ENCODE results near the gene DRICH1.
"Not testable (repeated sequence)": the region's sequence is repeated elsewhere in the genome, so short reads cannot be mapped to it uniquely, and the experiment has no call there.

Gene DRICH1

DNA sequence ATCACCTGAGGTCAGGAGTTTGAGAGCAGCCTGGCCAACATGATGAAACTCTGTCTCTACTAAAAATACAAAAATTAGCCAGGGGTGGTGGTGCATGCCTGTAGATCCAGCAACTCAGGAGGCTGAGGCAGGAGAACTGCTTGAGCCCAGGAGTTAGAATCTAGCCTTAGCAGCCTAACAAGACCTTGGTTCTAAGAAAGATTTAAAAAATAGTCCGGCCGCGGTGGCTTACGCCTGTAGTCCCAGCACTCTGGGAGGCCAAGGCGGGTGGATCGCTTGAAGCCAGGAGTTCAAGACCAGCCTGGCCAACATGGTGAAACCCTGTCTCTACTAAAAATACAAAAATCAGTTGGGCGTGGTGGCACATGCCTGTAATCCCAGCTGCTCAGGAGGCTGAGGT lies 14.4 kb upstream of the DRICH1 start:
- DNase-seq, result not testable (repeated sequence)

DNA sequence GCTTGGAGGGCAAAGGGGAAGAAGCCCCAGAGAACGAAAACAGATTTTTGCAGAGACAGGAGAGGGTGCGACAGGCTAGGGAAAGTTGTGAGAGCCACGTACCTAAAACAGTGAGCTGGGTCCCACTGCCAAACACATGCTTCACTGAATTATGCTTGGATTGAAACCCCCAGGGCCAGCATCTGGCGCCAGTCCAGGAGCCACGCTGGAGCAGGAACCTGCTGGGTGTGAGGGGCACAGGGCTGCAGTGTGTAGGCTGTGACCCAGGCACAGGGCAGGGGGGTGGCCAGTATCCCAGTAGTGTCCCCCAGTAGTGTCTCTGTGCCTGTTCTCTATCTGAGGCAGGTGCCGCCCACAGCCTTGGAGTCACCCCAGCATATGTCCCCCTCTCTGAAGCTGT lies 8.1 kb upstream of the DRICH1 start:
- not testable (repeated sequence) for DNase-seq

DNA sequence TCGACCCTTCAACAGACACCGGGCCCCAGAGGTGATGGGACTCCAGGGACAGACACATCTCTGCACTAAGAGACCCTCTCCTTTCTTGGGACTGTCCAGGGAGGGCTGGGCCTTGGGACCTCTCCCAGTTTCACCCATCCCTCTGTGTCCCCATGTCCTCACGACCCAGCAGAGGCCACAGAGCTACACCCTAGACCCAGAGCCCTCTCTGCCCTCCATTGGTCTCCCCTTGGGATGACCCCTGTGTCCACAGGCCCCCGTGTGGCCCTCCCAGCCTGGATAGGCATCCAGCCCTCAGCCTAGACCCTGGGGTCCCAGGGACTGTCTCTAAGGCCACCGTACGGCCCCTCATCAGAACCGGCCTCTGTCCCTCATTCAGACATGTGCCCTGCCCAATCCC lies 7.5 kb upstream of the DRICH1 start:
- no peak for DNase-seq

DNA sequence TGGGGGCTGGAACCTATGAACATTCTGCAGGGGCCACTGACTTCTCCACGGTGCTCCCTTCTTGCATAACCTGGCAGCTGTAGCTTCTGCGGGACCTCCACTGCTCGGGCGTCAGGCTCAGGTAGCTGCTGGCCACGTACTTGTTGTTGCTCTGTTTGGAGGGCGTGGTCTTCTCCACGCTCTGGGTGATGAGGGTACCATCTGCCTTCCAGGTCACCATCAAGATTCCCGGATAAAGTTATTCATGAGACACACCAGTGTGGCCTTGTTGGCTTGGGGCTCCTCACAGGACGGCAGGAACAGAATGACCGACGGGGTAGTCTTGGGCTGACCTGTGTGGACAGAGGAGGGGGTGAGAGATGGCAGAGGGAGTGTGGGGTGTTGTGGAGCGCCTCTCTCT lies 6.5 kb upstream of the DRICH1 start:
- DNase-seq, result no peak

DNA sequence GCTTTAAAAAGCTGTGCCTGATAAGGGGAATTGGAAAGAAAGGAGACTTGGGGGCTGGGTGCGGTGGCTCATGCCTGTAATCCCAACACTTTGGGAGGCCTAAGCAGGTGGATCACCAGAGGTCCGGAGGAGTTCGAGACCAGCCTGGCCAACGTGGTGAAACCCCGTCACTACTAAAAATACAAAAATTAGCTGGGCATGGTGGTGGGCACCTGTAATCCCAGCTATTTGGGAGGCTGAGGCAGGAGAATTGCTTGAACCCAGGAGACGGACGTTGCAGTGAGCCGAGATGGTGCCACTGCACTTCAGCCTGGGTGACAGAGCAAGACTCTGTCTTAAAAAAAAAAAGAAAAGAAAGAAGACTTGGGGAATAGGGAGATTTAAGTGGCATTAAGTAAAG lies 3.2 kb upstream of the DRICH1 start:
- DNase-seq, result not testable (repeated sequence)

DNA sequence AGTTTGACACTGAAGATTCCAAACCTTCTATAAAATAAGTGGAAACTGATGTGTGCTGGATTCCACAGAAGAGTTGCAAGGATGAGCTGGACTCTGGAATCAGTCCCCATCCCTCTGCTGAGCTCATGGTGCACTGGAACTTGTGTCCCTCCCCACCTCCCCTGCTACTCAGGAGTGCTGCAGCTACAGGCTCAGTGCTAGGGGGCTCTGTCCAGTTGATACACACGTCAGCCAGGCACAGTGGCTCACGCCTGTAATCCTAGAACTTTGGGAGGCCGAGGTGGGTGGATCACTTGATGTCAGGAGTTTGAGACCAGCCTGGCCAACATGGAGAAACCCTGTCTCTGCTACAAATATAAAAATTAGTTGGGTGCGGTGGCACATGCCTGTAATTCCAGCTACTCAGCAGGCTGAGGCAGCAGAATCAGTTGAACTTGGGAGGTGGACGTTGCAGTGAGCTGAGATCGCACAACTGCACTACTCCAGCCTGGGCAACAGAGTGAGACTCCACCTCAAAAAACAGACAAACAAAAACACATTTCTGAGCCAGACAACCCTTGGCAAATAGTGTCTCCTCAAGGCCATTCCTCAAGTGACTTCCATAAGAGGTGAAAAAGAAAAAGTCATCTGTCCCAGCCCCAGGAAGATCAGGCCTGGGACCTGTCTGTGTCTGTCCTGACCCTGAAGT lies 3.9 kb downstream of the DRICH1 start:
- not testable (repeated sequence) for DNase-seq

DNA sequence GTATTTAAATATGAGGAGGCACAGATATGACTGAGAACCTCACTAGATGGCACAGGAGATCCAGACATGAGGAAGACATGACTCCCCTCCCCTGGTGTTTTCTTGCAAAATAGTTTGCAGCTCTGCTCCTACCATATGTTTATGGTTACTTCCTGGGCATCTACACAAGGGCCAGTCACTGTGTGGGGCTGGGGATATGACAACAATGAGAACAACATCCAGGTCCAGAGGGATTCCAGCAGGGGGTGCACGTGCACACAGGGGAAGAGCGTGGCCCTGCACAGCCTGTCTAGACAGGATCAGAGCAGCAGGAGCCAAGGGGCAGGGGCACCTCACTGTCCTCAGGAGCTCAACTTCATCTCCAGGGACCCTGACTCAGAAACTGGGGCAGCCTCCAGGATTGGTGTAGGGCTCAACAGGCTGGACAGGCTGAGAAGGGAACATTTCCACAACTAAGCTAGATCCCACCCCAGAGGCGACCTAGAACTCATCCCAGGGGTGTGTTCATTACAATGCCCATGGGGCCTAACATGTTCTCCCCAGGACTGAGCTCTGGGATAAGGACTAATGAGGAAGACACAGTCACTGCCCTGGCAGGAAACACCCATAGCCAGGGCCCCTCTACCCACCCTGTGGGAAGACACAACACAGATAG lies 4.6 kb downstream of the DRICH1 start:
- DNase-seq, result peak; percentile 57

DNA sequence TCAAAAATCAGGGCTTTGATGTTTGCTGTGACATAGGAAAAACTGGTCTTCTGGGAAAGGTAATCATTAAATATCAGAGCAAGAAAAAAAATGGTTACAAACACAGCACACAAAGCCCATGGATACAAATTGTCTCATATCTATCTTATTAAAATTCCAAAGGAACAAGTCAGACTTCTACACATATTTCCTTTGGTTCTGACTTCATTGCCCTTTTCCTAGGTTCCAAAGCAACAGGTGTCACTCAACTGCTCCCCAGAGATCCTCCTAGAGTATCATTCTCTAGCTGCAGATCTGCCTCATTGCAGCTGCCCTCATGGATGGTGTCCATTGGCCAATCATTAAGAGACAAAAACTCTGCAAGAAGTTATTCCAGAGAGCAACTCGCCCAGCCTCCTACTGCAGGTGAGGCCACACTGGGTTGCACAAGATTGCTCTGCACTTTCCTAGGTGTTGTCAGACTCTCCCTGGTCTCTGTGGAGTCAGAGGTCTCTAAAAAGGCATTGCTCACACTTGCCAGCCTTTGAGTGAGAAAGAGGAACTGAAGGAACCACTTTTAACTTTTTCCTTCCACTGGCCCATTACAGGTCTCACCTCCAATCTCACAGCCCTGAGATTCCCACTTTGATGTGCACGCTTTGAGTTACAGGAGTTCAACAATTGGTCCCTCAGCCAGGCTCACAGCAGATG lies 5.7 kb downstream of the DRICH1 start:
- DNase-seq, result peak; percentile 6

DNA sequence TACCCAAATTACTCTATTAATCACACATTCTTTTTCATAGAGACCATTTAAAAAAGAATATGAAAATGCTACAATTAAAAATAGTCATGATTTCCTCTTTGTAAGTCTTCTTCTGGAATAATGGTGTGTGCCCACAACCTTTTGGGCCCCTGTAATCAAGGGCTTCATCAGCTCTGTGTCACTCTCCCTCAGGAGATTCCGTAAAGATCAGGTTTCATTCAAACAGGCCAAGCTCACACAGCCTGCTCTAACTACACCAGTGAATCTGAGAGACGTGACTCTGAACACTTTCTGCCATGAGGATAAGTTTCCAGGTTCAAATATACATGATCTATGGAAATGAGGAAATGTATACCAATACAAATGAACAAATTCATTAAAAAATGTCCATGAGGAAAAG lies 9.5 kb downstream of the DRICH1 start:
- no peak for DNase-seq

DNA sequence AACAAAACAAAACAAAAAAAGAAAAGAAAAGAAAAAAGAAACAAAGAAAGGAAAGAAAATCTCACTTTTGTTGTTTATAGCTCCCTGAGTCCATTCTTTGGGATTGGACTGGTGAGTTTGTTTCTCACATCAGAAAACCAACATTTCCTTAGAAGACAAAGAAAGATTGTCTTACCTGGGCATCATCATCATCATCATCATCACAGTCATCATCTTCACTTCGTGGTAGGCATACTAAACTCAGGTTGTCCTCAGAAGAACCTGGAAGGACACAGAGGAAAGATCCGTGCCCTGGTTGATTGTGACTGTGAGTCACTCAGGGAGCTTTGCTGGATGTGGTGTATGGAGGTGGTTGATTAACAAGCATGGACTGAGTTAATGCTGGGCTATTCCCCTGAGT lies 10.2 kb downstream of the DRICH1 start:
- not testable (repeated sequence) for DNase-seq

DNA sequence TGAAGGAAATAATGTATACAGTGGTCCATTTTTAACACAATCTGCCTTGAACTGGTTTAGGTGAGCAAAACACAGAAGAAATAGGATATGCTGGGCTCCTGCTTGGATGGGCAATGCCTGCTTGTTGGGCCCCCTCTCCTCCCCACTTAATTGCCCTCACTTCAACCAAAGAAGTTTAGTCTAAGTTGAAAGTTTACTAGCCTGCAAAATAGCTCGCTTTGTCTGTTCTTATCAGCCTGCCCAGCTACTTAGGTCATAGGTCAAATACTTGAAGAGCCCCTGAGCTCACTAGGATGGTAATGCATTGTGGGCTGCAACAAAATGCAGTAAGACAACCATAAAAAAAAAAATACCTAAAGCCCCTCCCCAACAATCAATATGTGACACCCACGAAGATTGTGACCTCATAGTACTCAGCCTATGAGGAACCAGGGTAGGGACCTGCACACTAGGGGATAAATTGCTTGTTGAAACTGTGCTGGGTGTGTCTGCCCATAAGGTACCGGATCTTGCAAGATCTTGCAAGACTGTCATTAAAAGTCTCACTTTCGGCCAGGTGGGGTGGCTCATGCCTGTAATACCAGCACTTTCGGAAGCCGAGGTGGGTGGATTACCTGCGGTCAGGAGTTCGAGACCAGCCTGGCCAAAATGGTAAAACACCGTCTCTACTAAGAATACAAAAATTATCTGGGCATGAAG lies 10.9 kb downstream of the DRICH1 start:
- DNase-seq, result no peak

DNA sequence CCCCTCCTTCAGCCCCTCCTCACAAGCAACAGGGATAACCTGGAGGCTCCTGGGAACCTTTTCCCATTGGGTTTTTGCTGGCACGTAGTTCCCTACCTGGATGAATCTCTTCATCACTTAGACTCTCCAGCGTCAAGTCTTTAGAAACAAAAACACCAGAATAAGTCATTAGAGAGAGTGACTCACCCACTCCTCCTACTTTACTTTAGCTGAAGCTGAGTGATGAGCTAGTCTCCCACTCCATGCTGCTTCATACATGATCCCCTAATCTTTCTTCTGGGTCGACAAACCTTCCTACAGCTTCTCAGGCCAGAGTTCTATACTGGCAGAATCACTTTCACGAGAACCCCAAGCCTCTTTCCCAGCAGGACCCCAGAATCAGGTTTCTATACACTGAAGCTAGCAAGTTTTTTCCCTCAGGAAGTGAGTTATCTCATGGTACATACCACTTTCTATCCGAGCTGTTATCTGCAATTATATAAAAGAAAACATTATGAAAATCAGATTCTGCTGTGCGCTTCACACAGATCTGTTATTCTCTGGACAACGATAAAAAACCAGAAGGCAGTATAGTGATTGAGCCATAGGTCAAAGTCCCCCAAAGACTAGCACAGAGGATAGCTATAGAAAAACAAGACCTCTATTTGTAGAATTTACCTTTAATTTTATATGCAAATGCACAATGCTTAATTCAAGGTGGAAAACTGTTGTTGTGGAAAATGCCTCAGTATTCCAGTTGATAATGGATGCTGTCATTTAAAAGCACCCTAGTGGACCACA lies 18.7 kb downstream of the DRICH1 start:
- no peak for DNase-seq

DNA sequence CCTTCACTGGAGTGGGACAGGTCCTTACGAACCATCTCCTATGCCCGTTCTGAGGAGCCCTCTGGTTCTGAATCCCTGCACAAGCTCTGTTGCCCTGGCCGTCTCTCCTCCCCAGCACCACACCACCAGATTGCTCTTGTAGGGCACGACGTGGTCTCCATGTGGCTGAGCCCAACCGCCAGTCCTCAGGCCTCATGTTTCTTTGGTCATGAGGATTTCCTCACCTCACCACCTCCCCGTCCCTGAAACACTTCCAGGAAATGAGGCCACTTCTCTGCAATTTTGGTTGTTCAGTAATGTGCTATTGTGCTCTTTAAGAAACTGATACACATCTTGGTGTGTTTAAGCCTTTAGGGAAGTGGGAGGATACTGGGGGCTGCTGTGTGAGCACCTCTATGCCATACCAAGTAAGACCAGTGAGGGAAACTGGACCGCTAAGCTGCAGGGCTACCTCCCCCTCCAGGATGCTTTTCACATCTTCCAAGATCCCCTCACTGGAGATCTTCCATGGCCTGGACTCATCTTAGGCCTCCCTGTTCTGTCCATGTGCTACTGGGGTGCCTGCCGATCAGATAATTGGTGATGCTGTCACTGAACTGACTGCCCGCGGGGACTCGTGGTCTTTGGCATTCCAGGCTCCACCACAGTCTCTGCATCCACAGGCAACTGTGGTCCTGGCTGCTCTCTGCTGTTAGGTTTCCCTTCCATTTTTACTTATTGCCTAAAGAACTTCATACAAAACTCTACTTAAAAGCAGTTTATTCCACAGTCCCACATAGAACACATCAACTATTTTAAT lies 21.9 kb downstream of the DRICH1 start:
- DNase-seq, result no peak

DNA sequence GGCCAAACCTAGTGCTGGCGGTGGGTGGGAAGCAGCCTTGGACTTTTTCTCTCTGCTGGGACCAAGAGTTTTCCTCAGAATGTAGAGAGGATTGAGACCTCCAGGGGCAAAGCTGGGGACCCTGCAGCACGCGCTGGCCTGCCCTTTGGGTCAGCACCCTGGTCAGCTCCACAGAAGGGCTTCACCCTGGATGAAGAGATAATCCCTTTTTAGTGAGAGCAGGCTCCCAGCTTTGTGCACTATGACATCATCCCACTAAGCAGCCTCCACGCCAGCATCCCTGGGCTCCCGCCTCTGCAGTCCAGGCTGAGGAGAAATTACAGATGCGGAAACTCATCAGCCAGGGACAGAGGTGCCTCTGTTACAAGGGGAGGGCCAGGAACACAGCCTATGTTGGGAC lies 23.5 kb downstream of the DRICH1 start:
- no peak for DNase-seq

DNA sequence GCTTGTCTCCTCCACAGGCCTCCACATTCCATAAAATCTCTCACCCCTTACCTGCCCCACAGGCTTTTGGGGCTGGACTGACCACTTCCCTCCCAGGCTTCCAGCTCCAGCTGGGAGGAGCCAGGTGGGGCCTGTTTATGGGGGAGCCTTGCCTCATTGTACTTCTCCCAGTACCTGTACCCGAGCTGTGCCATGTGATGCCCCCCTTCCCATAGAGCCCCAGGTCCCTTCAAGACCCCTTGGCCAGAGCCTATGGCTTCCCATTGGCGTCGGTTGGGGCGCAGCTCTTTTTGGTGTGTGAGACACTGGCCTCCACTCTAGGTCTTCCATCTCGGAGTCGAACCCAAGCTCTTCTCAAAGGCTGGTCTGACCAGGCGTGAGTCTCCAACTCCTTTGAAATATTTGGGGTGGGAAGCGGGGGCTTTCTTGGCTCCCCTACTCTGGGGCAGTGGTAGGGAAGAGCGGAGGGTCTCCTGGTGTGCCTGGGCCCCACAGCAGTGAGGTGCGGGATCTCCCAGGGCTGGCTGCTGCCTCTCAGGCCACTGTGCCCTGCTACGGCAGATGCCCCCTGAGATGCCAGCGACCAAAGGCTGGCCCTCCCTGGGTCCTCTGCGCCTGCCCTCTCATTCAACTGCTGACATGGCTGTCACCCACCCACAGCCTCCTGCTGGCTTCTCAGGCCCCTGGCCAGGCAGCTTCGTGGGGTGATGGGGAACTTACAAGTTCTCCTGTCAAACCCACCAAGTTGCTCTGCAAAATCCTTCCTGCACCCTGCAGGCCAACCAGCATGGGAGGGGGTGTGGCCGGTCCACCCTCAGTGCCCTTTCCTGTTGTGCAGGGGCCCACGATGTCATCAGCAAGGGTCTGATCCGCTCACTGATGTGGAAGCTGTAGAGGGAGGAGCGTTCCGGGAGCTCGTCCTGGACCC lies 25.7 kb downstream of the DRICH1 start:
- no peak for DNase-seq

DNA sequence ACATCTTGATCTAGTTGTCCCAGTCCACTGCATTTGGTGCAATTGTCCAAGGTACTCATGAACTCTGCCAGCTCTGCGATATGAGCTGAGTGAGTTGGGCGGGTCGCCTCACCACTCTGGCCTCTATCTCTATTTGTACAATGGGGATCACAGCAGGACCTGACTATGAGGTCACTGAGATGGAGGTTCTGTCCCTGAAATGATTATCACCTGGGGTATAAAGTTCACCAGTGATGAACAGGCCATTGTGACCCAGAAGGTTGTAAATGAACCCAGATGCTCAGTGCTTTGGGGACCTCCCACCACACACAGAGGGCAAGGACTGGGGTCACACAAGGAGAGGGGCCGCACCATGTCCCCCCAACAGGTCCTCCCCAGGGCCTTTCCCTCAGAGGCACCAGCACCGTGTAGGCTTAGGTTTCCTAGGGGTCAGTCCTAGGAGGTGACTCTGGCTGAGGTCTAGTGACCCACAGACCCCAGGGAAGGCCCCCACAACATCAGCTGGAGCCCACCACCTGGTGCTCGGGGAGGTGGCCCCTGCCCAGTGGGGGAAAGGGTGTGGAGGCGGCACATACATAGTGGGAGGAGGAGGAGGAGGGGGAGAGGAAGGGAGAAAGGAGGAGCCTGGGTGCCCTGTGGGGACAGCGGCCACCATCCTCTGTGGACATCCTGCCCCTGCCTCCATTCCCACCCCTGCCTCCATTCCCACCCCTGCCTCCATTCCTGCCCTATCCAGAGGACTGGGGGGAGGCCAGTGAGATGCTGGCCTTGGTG lies 27.0 kb downstream of the DRICH1 start:
- no peak for DNase-seq

DNA sequence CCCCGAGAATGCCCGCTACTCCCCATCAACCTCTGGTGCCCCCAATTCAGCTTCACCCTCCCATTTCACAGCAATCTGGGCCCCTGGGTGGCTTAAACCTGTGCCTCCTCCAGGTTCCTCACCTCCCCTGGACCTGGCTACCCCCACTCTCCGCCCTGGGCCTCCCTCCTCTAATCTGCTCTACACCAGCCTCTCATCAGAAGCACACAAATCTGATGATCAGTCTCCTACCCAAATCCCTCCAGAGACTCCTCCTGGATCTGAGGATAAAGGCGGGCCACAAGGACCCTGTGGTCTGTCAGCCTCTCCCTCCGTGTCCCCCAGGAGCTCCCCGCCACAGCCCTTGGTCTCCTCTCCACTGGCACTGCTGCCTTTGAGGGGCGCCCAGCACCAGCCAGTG lies 28.9 kb downstream of the DRICH1 start:
- no peak for DNase-seq

DNA sequence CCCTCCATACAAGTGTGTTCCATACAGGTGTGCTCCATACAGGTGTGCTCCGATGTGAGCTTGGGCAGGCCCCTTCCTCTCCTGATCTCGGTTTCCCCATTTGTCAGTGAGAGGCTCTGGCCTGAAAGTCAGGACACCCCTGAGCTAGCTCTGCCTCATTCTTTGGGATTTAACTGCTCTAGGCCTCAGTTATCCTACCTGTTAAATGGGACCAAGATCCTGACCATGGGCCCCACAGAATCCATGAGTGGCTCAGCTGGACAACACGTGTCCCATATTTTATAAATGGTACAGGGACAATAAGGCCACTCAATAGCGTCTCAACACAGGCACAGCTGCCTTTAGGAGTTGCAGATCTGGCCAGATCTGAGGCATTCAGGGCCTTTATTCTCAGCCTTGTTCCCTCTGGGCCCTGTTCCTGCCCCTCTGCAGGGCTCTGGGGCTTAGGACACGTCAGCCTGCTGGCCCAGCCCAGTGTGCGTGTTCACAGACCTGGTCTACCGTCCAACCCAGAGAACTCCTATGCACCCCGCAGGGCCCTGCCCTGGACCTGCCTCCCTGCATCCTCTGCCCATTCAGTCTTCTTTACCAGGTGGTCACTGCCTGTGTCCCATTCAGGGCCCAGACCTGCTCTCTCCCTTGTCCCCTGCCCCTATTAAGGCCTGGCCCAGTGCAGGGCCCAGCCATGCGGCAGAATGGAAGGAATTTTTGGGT lies 33.2 kb downstream of the DRICH1 start:
- DNase-seq, result no peak

DNA sequence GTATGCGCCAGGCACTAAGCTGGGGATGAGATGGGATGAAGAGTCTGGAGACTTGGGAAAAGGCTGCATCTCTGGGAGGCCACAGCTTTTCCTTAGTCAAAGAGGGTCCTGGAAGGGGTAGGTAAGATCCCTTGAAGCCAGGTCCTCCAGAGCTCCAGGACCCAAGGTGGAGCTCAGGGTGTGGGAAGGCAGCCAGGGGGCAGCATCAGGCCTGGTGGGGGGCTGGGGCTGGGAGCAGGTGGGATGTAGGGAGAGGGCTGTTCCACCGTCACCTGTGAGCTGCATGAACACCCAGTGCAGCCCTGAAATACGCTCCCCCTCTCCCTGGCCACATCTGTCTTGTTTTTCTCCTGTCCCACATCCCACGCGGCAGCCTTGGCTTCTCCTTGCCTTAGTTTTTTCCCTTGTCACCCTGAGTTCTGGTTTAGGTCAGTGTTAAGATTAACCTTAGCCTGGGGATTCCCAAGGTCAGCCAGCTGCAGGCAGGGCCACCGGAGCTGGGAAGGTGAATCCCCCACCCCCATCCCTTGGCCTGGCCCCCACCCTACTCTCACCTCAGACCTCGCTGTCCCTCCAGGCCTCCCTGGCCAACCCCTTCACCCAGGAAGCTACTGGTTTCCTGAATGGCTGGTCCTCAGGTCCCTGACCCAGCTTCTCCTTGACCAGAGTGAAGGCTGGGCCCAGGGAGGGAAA lies 34.4 kb downstream of the DRICH1 start:
- DNase-seq, result not testable (repeated sequence)
